ENCODE results near the gene ITLN2.

- TF ChIP-seq, protein P1, sequence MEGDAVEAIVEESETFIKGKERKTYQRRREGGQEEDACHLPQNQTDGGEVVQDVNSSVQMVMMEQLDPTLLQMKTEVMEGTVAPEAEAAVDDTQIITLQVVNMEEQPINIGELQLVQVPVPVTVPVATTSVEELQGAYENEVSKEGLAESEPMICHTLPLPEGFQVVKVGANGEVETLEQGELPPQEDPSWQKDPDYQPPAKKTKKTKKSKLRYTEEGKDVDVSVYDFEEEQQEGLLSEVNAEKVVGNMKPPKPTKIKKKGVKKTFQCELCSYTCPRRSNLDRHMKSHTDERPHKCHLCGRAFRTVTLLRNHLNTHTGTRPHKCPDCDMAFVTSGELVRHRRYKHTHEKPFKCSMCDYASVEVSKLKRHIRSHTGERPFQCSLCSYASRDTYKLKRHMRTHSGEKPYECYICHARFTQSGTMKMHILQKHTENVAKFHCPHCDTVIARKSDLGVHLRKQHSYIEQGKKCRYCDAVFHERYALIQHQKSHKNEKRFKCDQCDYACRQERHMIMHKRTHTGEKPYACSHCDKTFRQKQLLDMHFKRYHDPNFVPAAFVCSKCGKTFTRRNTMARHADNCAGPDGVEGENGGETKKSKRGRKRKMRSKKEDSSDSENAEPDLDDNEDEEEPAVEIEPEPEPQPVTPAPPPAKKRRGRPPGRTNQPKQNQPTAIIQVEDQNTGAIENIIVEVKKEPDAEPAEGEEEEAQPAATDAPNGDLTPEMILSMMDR (IDR thresholded peaks at IDR 0.05 in 2 of 3, conservative IDR thresholded peaks at IDR 0.05 in 1 of 3; ENCODE audit: borderline replicate concordance in 1 of 3, insufficient read depth in 1 of 3, low read depth in 2 of 3, low read length in 2 of 3): no peak
- no peak for TF ChIP-seq POLR2A (IDR thresholded peaks at IDR 0.05; ENCODE audit: borderline replicate concordance, extremely low read depth, insufficient read depth, insufficient read length)
- no peak for TF ChIP-seq ZNF274 (IDR thresholded peaks at IDR 0.05; ENCODE audit: low read depth, low read length)
- TF ChIP-seq CEBPB (IDR thresholded peaks at IDR 0.05; ENCODE audit: low read depth): no peak
Observed at GRCh38 chr1:160985723-160986122, 31.1 kb upstream of the ITLN2 start.

Data from HCT116 (cell line).